Spleen (tissue), 7 donors: ENCODE data around the gene DHRS2.

ENCODE experiments used
- POLR2A ChIP-seq, 3 donors: fragments of 450-650 bp; IDR thresholded peaks; one replicate each; pipeline ENCODE4 v1.5.1; 2017; ENCODE audit warnings: antibody characterized with exemption in 3 of 3, mild to moderate bottlenecking in 1 of 3
- TF ChIP-seq, protein P1 (sequence below), 11 experiments: fragments of 200-600 bp in 7 of 11; fragments of 450-650 bp in 4 of 11; sonication (generic) in 4 of 11; IDR thresholded peaks in 8 of 11; conservative IDR thresholded peaks in 3 of 11; 1 replicate in 7 of 11; 2 replicates in 4 of 11; pipeline versions ENCODE4 v1.4.0 to v1.8.0; 2016 to 2021; ENCODE audit warnings: antibody characterized with exemption in 11 of 11, inconsistent platforms in 4 of 11, mild to moderate bottlenecking in 1 of 11
- donor health status: DM: no; HTN: no; CAD: no; lungs with moderate emphysema.
- donor health status: DM: no; HTN: no; CAD: no.
- donor health status: DM: no; HTN: no; CAD: no.

DNA sequence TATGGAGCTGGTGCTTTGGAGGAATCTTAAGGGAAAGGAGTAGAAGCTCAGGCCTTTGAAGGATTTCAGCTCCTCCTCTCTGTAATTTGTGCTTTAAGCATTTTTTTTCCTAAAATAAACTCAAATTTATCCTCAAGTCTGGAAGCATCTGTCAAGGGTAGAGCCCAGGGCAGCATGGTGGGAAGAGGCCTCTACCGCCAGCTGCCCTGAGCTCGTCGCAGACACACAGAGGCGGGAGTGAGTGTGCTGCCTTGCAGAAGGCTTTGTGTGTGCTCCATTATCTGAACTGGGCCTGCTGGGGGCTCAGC, 9.3 kb downstream of the DHRS2 start:
- TF ChIP-seq, protein P1, sequence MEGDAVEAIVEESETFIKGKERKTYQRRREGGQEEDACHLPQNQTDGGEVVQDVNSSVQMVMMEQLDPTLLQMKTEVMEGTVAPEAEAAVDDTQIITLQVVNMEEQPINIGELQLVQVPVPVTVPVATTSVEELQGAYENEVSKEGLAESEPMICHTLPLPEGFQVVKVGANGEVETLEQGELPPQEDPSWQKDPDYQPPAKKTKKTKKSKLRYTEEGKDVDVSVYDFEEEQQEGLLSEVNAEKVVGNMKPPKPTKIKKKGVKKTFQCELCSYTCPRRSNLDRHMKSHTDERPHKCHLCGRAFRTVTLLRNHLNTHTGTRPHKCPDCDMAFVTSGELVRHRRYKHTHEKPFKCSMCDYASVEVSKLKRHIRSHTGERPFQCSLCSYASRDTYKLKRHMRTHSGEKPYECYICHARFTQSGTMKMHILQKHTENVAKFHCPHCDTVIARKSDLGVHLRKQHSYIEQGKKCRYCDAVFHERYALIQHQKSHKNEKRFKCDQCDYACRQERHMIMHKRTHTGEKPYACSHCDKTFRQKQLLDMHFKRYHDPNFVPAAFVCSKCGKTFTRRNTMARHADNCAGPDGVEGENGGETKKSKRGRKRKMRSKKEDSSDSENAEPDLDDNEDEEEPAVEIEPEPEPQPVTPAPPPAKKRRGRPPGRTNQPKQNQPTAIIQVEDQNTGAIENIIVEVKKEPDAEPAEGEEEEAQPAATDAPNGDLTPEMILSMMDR (IDR thresholded peaks at IDR 0.05 in 8 of 11, conservative IDR thresholded peaks at IDR 0.05 in 3 of 11), result no peak
- TF ChIP-seq POLR2A (IDR thresholded peaks at IDR 0.05), result no peak
